GM10266 (cell line): ENCODE measurements around the gene ACE2.

Experiments
- DNase-seq: peaks from one replicate; pipeline ENCODE4 v3.0.0; 2012; ENCODE audit errors: extremely low spot score
- CTCF ChIP-seq: IDR thresholded peaks from 2 replicates; pipeline ENCODE4 v1.5.1; 2012; ENCODE audit warnings: mild to moderate bottlenecking, low read depth; ENCODE audit not compliant: control insufficient read depth, insufficient read depth; ENCODE audit errors: missing control alignments

The ACE2 gene

DNA sequence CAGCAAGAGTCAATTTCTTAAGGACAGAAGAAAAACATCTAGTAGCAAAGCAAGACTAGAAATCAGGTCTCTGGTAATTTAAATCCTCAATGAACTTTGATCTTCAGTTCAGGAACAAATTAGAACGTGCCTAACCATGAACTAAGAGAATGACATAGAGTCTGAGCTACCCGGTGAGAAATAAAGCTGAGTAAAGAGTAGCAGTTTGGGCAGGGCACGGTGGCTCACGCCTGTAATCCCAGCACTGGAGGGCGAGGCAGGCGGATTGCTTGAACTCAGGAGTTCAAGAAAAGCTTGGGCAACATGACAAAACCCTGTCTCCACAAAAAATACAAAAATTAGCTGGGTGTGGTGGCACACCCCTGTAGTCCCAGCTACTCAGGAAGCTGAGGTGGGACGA lies 37.7 kb downstream of the ACE2 start:
- no peak for TF ChIP-seq CTCF

GRCh38 chrX:15560924-15561323 lies 39.8 kb downstream of the ACE2 start:
- DNase-seq, result no peak
- no peak for TF ChIP-seq CTCF

More for the DNA sequence above, 37.7 kb downstream of the ACE2 start:
- no peak for DNase-seq

DNA sequence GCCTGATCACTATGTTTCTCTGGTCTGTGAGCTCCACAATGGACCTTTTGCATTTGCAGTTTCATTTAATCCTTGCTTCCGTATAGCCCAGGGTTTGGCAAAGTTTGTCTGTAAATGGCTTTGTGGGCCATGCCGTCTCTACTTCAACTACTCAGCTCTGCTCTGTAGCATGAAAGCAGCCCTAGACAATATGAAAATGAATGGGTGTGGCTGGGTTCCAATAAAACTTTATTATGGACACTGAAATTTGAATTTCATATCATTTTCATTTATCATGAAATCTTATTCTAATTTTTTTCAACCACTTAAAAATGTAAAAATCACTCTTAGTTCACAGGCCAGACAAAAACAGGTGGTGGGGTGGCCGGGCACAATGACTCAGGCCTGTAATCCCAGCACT lies 41.5 kb downstream of the ACE2 start:
- TF ChIP-seq CTCF, result no peak
- DNase-seq, result no peak

- DNase-seq, result no peak
- TF ChIP-seq CTCF, result no peak
These were observed 51.4 kb downstream of the ACE2 start for GRCh38 chrX:15549189-15550012.

- no peak for TF ChIP-seq CTCF
These were observed 53.4 kb downstream of the ACE2 start for GRCh38 chrX:15547356-15547755.

DNA sequence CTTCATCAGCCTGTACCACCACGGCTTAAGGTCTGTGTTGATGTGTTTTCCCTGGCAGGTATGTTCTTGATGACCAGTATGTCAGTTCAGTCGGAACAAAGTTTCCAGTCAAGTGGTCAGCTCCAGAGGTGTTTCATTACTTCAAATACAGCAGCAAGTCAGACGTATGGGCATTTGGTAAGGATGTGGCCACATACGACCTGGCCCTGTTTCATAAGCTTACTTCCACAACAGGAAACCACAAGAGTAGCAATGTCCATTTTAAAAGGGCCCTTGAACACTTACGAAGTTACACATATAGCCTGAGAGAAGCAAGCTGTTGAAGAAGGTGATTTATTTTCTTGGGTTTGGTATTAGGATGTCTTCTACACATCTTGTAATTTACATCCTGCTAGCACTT lies 54.0 kb downstream of the ACE2 start:
- no peak for DNase-seq
- no peak for TF ChIP-seq CTCF

More at GRCh38 chrX:15547356-15547755, 53.4 kb downstream of the ACE2 start:
- no peak for DNase-seq

- TF ChIP-seq CTCF, result no peak
- no peak for DNase-seq
These were observed 70.4 kb downstream of the ACE2 start for GRCh38 chrX:15530318-15530717.
